Glomerular visceral epithelial cell (primary cell): ENCODE results near the gene SCNN1B.

Experiments used
- DNase-seq: peaks from one replicate; pipeline ENCODE4 v3.0.0-alpha.2; 2016; ENCODE audit errors: extremely low spot score

Gene SCNN1B

DNA sequence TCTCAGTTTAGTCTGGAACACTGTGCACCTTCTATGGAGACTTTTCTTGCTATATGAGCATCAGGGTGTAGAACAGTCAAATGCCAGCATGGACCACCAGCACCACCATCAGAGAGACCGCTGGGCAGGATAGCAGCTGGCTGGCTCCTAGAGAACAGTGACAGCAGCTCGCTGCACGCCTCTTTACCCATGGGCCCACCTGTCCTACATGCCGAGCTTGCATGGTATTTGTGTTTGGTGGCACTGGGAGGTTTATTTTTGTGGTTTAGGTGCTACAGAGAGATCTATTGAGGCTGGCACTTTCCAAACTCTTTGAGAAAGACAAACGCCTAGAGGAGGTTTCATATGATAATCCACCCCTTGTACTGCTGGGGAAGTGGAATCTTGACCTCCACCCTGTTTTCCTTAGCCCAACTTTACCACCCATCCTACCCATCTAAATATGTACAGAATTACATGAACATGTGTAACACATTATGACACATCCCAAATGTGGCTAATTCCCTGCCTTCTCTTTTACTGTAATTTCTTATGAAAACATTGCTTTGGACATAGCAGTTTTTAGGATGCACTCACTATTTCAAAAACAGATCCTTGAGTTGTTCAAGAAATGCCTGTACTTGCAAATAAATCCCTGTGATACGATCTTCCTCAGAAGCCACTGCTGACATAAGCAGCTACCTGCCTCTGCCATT is 104.6 kb downstream of the SCNN1B start:
- DNase-seq, result no peak

DNA sequence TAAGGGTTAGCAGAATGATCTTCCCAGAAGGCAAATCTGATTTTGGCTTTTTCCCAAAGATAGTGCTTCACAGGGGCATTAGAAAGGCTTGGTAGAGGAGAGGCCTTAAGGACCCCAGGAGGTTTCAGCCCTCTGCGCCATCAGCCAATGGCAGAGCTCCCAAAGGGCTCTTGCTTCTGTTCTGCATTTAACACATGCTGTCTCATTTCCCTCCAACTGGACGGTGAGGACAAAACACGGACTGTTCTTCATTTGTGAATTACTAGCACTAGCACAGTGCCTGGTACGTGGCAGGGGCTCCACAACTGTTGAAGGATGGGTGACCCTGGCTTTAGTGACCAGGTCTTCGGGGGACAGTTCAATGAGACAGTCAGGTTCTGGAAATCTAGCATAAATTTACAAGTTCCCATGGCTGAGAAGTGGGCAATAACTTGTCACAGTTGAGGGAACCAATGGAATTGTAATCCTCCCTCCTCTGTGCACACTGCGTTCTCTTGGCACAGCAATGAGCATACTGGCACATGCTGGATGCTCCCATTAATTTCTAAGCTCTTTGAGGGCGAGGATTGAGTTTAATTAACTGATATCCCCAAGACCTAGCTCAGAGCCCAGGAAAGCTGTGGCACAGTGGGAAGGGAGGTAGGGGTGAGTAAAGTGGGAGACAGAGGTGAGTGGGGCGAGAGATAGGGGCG is 105.5 kb downstream of the SCNN1B start:
- no peak for DNase-seq

DNA sequence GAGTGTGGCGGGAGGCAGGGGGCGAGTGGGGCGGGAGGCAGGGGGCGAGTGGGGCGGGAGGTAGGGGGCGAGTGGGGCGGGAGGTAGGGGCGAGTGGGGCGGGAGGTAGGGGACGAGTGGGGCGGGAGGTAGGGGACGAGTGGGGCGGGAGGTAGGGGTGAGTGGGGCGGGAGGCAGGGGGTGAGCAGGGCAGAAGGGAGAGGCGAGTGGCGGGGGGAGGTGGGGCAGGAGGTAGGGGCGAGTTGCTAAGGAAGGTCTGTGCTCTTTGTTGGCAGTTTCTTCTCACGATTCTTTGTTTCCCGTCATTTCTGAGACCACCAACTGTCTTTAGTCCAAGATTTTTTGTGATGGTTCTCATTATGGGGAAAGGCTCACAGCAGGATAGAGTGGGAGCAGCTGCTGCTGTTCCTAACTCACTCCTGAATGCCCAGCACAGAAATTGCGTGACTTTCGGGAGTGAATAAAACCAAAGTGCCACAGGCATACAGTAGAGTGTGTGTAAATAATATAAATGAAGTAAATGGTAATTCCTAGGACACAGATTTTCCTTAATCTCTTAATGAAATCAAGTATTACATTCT is 106.2 kb downstream of the SCNN1B start:
- DNase-seq, result no peak

DNA sequence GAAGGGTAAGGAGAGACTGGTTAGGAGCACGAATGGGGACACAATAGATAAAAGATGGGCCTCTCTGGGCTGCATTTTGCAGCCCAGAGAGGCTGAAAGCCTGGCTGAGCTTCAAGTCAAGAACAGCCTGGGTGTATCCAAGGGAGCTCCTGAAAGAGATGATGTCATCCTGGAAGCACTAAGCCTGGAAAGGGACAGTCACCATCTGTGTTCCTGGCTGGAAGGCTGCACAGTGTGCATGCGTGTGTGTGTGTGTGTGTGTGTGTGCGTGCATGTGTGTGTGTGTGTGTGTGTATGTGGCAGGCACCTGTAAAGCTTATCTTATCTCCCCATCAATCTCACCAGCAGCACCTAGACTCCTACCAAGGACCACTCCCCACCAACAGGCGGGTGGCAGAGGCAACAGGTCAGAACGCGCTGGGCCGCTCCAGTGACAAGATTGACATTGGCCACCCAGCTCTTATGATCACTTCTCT is 106.8 kb downstream of the SCNN1B start:
- peak; percentile 5 for DNase-seq

DNA sequence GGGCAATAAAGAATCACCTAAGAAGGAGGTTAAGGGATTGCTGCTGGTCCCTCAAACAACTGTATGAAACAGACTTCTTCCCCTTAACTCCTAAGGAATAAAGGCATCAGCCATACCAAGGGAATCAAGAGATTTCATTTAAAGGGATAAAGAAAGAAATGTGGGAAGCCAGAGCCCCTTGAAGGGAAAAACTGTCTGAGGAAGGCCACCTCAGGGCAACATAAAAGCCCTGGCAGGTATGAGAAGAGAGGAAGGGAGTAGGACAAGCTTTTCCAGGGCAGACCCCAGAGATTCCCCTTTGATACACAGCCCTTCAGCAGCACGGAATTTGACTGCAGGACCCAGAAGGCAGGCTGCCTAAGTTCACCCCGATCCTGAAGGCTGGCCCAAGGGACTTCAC is 107.4 kb downstream of the SCNN1B start:
- no peak for DNase-seq

DNA sequence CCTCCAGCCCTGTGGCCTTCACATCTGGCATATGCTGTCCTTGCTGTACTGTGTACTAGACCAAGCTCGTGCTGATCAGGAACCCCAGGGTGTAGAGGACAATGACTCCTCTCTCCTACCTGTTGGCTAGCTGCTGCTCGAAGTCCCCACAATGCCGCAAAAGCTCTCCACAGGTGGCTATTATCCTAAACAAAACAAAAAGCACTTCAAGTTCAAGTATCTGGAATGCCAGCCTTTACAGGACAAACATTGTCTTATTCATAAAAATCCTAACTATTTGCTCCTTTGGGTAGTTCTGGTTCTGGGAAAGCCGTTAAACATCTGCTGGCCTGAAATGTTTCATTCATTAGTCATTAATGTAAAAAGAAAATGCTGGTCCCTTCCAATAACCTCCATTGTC is 108.1 kb downstream of the SCNN1B start:
- no peak for DNase-seq

DNA sequence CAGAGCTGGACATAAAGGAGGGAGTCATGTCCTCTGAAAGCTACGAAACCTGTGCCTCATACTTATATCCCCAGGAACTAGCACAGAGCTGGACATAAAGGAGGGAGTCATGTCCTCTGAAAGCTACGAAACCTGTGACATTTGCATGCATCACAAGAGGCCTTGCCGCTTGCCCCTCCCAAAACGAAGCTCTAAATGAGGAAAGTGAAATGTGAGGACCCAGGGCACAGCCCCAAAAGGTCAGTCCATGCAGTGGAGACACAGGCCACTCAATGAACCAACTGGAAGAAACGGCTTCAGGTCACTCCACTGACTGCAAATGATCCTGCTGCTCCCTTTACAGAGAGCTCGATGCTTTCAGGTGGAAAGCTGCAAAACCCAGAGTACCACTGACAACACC is 112.6 kb downstream of the SCNN1B start:
- DNase-seq, result no peak

DNA sequence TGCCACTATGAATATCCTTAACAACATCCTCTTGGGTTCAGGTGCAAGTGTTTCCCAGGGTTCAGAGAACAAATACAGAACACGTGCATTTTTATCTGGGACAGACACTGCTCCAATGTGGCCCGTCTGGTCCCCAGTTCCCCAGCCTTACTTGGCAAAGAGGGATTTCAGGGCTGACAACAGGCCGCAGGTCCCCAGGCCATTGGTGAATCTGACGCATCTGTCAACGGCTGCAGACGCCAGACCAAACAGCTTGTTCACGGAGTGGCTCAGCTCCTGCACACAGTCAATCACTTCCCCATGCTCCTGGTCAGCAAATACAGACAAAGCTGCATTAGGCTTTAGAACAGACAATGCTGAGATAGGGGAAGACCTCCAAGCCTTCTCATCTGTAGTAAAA is 114.7 kb downstream of the SCNN1B start:
- no peak for DNase-seq

DNA sequence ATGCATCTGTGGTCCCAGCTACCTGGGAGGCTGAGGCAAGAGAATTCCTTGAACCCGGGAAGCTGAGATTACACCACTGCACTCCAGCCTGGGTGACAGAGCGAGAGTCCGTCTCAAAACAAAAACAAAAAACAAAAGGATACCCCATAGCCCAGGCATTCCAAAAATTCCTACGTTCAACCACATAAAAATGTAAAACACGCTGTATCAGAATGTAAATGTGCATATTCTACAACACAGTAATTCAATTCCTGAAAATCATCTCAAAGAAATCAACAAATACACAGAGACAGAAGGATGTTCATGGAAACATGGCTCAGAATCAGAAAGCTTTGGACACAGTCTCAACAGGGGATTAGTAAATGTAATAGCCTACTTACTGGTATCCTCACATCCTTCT is 117.9 kb downstream of the SCNN1B start:
- DNase-seq, result no peak

DNA sequence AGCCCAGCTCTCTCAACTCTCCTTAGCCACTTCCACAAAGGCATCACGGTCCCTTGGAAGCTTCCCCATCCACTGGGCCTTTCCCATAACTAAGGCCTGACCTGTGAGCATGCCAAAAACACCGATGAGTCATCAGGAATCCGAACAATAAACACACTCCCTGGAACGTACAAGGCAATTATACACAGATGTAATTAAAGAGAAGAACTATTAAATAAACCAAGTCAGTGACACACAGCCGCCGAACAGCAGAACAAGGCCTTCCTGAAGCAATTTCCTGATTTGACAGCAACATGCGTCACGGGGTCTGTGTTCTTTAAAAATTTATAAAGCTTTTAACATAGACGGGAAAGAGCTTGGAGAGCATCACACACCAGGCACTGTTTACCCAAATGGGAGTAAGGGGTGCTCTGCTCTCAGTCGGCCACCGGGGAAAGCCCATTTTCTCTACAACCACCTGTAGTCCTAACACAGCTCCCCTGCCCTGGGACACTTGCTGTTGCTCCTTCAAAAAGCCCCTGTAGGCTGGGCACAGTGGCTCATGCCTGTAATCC is 121.5 kb downstream of the SCNN1B start:
- DNase-seq, result peak; percentile 43

DNA sequence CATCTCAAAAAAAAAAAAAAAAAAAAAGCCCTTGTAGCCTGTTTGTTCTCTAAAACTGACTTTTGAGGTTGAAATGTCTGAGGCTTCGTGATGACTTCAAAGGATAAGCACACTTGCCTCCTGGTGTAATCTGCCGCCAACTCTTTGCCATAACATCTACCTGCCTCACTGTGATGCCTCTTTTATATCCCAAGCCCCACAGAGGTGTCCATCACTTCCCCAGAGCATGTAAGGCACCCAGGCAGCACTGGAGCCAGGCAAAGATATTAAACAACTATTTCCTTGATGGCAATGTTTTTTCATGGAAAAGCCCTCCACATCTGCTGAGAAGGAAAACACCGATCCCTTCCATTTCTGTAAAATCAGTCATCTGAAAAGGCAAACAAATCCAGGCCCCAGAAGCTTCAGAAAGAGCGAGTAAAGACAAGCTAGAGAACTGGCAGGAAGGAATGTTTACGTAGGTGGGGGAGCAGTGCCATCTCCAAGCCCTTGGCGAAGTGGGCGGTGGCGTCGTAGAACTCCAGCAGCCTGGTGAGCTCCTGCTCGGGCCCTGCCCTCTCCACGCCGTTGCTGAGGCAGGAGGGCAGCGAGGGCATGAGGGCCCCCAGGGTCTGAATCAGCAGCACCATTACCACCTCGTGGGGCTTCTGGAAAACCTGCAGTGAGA is 122.3 kb downstream of the SCNN1B start:
- no peak for DNase-seq

DNA sequence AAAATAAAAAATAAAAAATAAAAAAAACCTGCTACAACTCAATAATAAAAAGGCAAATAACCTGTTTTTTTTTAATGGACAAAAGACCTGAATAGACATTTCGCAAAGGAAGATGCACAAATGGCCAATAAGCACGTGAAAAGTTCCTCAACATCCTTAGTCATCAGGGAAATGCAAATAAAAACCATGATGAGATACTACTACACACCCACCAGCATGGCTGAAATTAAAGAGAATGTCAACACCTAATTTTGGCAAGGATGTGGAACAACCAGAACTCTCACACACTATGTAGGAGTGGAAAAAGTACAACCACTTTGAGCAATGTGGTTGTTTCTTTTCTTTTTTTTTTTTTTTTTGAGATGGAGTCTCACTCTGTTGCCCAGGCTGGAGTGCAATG is 126.2 kb downstream of the SCNN1B start:
- DNase-seq, result no peak
